Loucy (cell line): ENCODE measurements around the gene SALL2.

Experiments used
- H2AFZ ChIP-seq: fragments of 200-600 bp; sonication (generic); 2 replicates; pipeline ENCODE4 v1.6.0; 2016; ENCODE audit warnings: antibody characterized with exemption, mild to moderate bottlenecking, low read length, moderate library complexity
- H3F3A ChIP-seq: fragments of 200-600 bp; 2 replicates; pipeline ENCODE4 v1.6.0; 2016; ENCODE audit warnings: antibody characterized with exemption, low read depth, mild to moderate bottlenecking
- H3K27me3 ChIP-seq: fragments of 200-600 bp; sonication (generic); 2 replicates; pipeline ENCODE4 v1.6.1; 2014; ENCODE audit warnings: low read length, mild to moderate bottlenecking; ENCODE audit not compliant: insufficient read depth, poor library complexity, severe bottlenecking
- H3K36me3 ChIP-seq: fragments of 200-600 bp; sonication (generic); 2 replicates; pipeline ENCODE4 v1.6.1; 2016; ENCODE audit warnings: low read length; ENCODE audit not compliant: insufficient read depth
- H3K4me1 ChIP-seq: fragments of 200-600 bp; sonication (generic); 2 replicates; pipeline ENCODE4 v1.5.1; 2014; ENCODE audit warnings: low read length, mild to moderate bottlenecking; ENCODE audit not compliant: insufficient read depth, poor library complexity, severe bottlenecking
- H3K4me2 ChIP-seq: fragments of 200-600 bp; sonication (generic); 2 replicates; pipeline ENCODE4 v1.6.0; 2014; ENCODE audit warnings: antibody characterized with exemption, low read length, low read depth, mild to moderate bottlenecking; ENCODE audit not compliant: poor library complexity, severe bottlenecking
- H3K4me3 ChIP-seq: fragments of 200-600 bp; sonication (generic); 2 replicates; pipeline ENCODE4 v1.5.1; 2014; ENCODE audit warnings: low read length, mild to moderate bottlenecking, mixed read lengths; ENCODE audit not compliant: poor library complexity, severe bottlenecking
- H3K79me2 ChIP-seq: fragments of 200-600 bp; sonication (generic); 2 replicates; pipeline ENCODE4 v1.6.1; 2014; ENCODE audit warnings: low read length; ENCODE audit not compliant: insufficient read depth
- H3K9ac ChIP-seq: fragments of 200-600 bp; sonication (generic); 2 replicates; pipeline ENCODE4 v1.6.0; 2014; ENCODE audit warnings: mild to moderate bottlenecking, low read depth, low read length, moderate library complexity; ENCODE audit not compliant: poor library complexity, severe bottlenecking
- H3K9me2 ChIP-seq: fragments of 200-600 bp; sonication (generic); replicated peaks from 2 replicates; pipeline ENCODE4 v1.6.1; 2016; ENCODE audit warnings: low read depth, low read length, mixed read lengths
- H3K9me3 ChIP-seq: fragments of 200-600 bp; sonication (generic); 2 replicates; pipeline ENCODE4 v1.6.1; 2014; ENCODE audit warnings: mild to moderate bottlenecking, antibody characterized with exemption, low read length, low read depth; ENCODE audit not compliant: insufficient read depth
- H4K20me1 ChIP-seq: fragments of 200-600 bp; sonication (generic); 2 replicates; pipeline ENCODE4 v1.6.0; 2014; ENCODE audit warnings: antibody characterized with exemption, low read length, mild to moderate bottlenecking; ENCODE audit not compliant: insufficient read depth, poor library complexity, severe bottlenecking
- EZH2phosphoT487 ChIP-seq: fragments of 200-600 bp; IDR thresholded peaks from 2 replicates; pipeline ENCODE4 v1.6.1; 2018; ENCODE audit warnings: antibody characterized with exemption, mild to moderate bottlenecking, moderate library complexity, borderline replicate concordance
- TF ChIP-seq, protein P1 (sequence below): fragments of 200-600 bp; sonication (generic); conservative IDR thresholded peaks from 2 replicates; pipeline ENCODE4 v1.5.1; 2014; ENCODE audit warnings: mild to moderate bottlenecking, antibody characterized with exemption, low read length

Gene SALL2

DNA sequence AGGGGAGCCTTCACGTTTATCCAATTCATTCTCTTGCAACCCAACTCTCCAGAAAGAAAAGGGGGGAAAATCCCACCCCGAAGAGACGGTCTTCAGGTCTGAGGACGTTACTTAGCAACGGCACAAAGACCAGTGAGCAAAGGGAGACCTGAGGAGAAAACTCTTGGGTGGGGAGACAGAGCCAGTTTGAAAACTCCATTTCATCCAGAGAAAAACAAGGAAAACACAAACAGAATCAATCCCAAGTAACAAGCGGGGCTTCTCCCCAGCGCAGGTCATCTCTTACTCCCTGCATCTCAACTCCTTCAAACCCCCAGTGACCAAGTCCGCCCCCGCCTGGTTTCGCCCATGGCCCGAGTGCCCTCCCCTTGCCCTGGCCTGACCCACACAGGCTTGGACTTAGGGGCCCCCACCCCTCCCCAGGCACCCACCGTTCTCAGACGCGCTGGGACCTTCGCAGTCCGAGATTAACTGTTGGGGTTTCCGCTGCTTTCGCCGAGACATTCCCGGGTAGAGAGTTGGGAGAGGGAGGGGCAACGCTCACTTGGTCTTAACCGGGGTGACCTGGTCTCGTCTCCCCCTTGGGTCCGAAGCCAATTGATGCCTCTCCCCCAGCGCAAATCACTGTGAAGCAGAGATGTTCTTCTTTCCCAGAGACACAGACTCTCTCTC is 10.4 kb upstream of the SALL2 start:
- H3K9me2 ChIP-seq = no peaks in the 10 kb centered on the region
- peaks cover 9% of the 10 kb centered on the region for H3K27me3 ChIP-seq
- no peak overlapping the region for H3K4me3 ChIP-seq
- H3K79me2 ChIP-seq = no peaks in the 10 kb centered on the region
- TF ChIP-seq, protein P1, sequence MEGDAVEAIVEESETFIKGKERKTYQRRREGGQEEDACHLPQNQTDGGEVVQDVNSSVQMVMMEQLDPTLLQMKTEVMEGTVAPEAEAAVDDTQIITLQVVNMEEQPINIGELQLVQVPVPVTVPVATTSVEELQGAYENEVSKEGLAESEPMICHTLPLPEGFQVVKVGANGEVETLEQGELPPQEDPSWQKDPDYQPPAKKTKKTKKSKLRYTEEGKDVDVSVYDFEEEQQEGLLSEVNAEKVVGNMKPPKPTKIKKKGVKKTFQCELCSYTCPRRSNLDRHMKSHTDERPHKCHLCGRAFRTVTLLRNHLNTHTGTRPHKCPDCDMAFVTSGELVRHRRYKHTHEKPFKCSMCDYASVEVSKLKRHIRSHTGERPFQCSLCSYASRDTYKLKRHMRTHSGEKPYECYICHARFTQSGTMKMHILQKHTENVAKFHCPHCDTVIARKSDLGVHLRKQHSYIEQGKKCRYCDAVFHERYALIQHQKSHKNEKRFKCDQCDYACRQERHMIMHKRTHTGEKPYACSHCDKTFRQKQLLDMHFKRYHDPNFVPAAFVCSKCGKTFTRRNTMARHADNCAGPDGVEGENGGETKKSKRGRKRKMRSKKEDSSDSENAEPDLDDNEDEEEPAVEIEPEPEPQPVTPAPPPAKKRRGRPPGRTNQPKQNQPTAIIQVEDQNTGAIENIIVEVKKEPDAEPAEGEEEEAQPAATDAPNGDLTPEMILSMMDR = no peak
- TF ChIP-seq EZH2phosphoT487 = no peak
- no peaks in the 10 kb centered on the region for H3K9me3 ChIP-seq
- H3K4me2 ChIP-seq = no peak overlapping the region
- no peaks in the 10 kb centered on the region for H3K4me1 ChIP-seq
- H4K20me1 ChIP-seq = no peaks in the 10 kb centered on the region
- 0 out of 2 replicates have a peak overlapping the region, but pooled peaks have one; percentile 17 for H2AFZ ChIP-seq
- no peaks in the 10 kb centered on the region for H3F3A ChIP-seq
- H3K36me3 ChIP-seq = no peaks in the 10 kb centered on the region
- no peak overlapping the region for H3K9ac ChIP-seq

DNA sequence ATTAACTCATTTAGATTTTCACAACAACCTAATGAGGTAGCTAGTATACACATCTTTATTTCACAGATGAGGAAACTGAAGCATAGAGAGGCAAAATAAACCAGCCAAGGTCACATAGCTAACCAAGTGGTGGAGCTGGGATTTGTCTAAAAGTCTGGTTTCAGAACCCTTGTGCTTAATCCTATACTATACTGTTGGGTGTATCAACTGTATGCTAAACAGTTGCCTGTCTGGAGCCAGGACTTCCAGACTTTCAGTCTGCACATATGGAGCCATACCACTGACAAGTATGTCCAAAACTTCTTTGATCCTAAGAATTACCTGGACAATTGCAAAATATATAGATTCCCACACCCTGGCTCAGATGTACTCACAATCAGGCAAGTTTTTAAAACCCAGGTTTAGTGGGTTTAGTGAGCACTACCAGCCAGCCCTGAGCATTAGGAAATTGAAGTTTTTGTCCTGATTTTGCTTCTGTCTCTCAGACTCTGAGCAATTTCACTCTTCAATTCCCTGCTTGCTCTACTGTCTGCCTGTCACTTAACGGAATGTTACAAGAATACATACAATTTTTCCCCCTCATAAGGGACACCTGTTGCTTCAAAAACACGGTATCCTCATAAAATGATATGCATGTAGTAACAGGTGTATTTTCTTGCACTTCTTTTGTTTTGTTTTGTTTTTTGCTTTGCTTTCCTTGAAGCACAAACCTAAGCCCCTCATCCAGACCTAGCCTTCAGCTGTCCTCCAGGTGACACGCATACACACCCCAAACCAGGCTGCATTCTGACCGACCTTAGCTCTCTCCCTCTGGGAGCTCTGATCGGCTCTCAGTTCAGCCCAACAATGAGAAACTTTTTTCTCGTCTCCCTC is 9.6 kb upstream of the SALL2 start:
- no peak overlapping the region for H3K4me2 ChIP-seq
- no peak for TF ChIP-seq EZH2phosphoT487
- TF ChIP-seq, protein P1 = no peak
- no peak overlapping the region for H3K4me3 ChIP-seq
- H3K4me1 ChIP-seq = no peaks in the 10 kb centered on the region
- peaks cover 9% of the 10 kb centered on the region for H3K27me3 ChIP-seq
- no peaks in the 10 kb centered on the region for H3K9me2 ChIP-seq
- H2AFZ ChIP-seq = 0 out of 2 replicates have a peak overlapping the region, but pooled peaks have one; percentile 17
- H3F3A ChIP-seq = no peaks in the 10 kb centered on the region
- H3K9me3 ChIP-seq = no peaks in the 10 kb centered on the region
- no peaks in the 10 kb centered on the region for H3K36me3 ChIP-seq
- no peak overlapping the region for H3K9ac ChIP-seq
- no peaks in the 10 kb centered on the region for H3K79me2 ChIP-seq
- no peaks in the 10 kb centered on the region for H4K20me1 ChIP-seq

DNA sequence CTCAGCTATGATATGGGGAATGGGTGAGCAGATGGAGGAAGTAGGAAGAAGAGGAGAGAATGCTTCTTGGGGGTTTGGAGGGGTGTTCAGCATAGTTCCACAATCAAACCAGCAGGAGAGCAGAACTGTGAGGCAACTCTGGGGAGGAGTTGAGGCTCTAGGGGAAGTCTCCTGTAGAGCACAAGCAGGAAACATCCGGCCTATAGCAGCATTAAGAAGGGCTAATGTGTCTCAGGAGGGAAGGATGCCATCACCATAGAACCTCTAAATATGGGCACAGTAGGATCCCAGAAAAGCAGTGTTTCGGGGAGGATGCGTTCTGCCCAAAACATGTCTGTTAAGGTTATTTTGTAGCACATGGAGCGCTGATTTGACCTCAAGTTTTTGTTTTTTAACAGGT is 8.4 kb upstream of the SALL2 start:
- H3K4me3 ChIP-seq = no peak overlapping the region
- no peaks in the 10 kb centered on the region for H3K9me3 ChIP-seq
- TF ChIP-seq, protein P1 = no peak
- TF ChIP-seq EZH2phosphoT487 = no peak
- no peaks in the 10 kb centered on the region for H3K79me2 ChIP-seq
- H3F3A ChIP-seq = no peaks in the 10 kb centered on the region
- H3K36me3 ChIP-seq = no peaks in the 10 kb centered on the region
- peaks cover 9% of the 10 kb centered on the region for H3K27me3 ChIP-seq
- no peaks in the 10 kb centered on the region for H3K9me2 ChIP-seq
- no peaks in the 10 kb centered on the region for H3K4me1 ChIP-seq
- H4K20me1 ChIP-seq = no peaks in the 10 kb centered on the region
- H3K9ac ChIP-seq = no peak overlapping the region
- no peak overlapping the region for H2AFZ ChIP-seq
- H3K4me2 ChIP-seq = no peak overlapping the region
